HuH-7 (cell line): Measurements from ENCODE around the gene ANTXR2.

ENCODE experiments used
- DNase-seq: peaks from one replicate; pipeline ENCODE4 v3.0.0; 2011; ENCODE audit warnings: low spot score

ANTXR2 gene

GRCh38 chr4:80069108-80069836 lies 3.8 kb downstream of the ANTXR2 start:
- no peak for DNase-seq

- DNase-seq: no peak
These were observed 7.4 kb downstream of the ANTXR2 start for GRCh38 chr4:80065601-80066000.

- no peak for DNase-seq
These were observed 10.5 kb downstream of the ANTXR2 start for GRCh38 chr4:80062527-80062926.

GRCh38 chr4:80060804-80061203 lies 12.2 kb downstream of the ANTXR2 start:
- no peak for DNase-seq

- no peak for DNase-seq
These were observed 14.3 kb downstream of the ANTXR2 start for GRCh38 chr4:80058740-80059139.

GRCh38 chr4:80054375-80054774 lies 18.7 kb downstream of the ANTXR2 start:
- DNase-seq: no peak

- DNase-seq: no peak
These were observed 19.7 kb downstream of the ANTXR2 start for GRCh38 chr4:80053140-80053910.

- DNase-seq: no peak
These were observed 23.1 kb downstream of the ANTXR2 start for GRCh38 chr4:80049813-80050534.

- DNase-seq: no peak
These were observed 23.6 kb downstream of the ANTXR2 start for GRCh38 chr4:80049402-80049801.

- DNase-seq: no peak
These were observed 27.2 kb downstream of the ANTXR2 start for GRCh38 chr4:80045786-80046185.

- no peak for DNase-seq
These were observed 29.5 kb downstream of the ANTXR2 start for GRCh38 chr4:80043541-80043940.

- no peak for DNase-seq
These were observed 30.2 kb downstream of the ANTXR2 start for GRCh38 chr4:80042821-80043220.

- no peak for DNase-seq
These were observed 35.2 kb downstream of the ANTXR2 start for GRCh38 chr4:80037864-80038263.

- no peak for DNase-seq
These were observed 35.9 kb downstream of the ANTXR2 start for GRCh38 chr4:80036949-80037685.

GRCh38 chr4:80036306-80036705 lies 36.7 kb downstream of the ANTXR2 start:
- no peak for DNase-seq

GRCh38 chr4:80035336-80035735 lies 37.7 kb downstream of the ANTXR2 start:
- peak; percentile 1 for DNase-seq

GRCh38 chr4:80033581-80033980 lies 39.4 kb downstream of the ANTXR2 start:
- DNase-seq: no peak

- DNase-seq: no peak
These were observed 43.7 kb downstream of the ANTXR2 start for GRCh38 chr4:80029364-80029763.

GRCh38 chr4:80027611-80028010 lies 45.4 kb downstream of the ANTXR2 start:
- DNase-seq: no peak

GRCh38 chr4:80026100-80026499 lies 46.9 kb downstream of the ANTXR2 start:
- no peak for DNase-seq

GRCh38 chr4:80024335-80024734 lies 48.7 kb downstream of the ANTXR2 start:
- no peak for DNase-seq

- DNase-seq: no peak
These were observed 50.7 kb downstream of the ANTXR2 start for GRCh38 chr4:80022282-80022681.
